GM23248 (cell line): Measurements from ENCODE around the gene BPIFB2.

Source experiments
- EZH2 ChIP-seq: fragments of 200-600 bp; sonication (generic); IDR thresholded peaks from 2 replicates; pipeline ENCODE4 v1.6.1; 2018; ENCODE audit warnings: antibody characterized with exemption, mild to moderate bottlenecking; ENCODE audit not compliant: insufficient read depth, poor library complexity, severe bottlenecking
- EZH2phosphoT487 ChIP-seq: fragments of 200-600 bp; sonication (generic); IDR thresholded peaks from 2 replicates; pipeline ENCODE4 v1.6.1; 2018; ENCODE audit warnings: antibody characterized with exemption, moderate library complexity, mild to moderate bottlenecking, low read depth; ENCODE audit not compliant: insufficient read depth

- no peak for TF ChIP-seq EZH2
- TF ChIP-seq EZH2phosphoT487, result no peak
Measured at GRCh38 chr20:32984631-32985354, 22.7 kb upstream of the BPIFB2 start.
